Measurements from ENCODE around the gene RPS18. TPM values are rescaled to one million over a fixed set of nuclear protein-coding genes. Genes with fewer than 3 reads are reported as not detected.

Gene RPS18
- total and polyA plus RNA-seq, 2 of the 13 experiments (the other 11 are each of a cell fraction or from before 2014, with no cell fraction given): 3,896 to 5,806 TPM

GRCh38 chr6:33271468-33272274 is at the start of gene RPS18, which contains the start of gene VPS52 (continued):
- no peak for TF ChIP-seq GPBP1L1 (CRISPR knock-in tag; IDR thresholded peaks at IDR 0.05)
- TF ChIP-seq NFE2L2 (IDR thresholded peaks at IDR 0.05; ENCODE audit: low read length): no peak
- TF ChIP-seq FLYWCH1 (CRISPR knock-in tag; IDR thresholded peaks at IDR 0.05): no peak
- no peak for TF ChIP-seq TEAD2 (CRISPR knock-in tag; IDR thresholded peaks at IDR 0.05)
- peak; percentile 89 for TF ChIP-seq SMYD3 (CRISPR knock-in tag; IDR thresholded peaks at IDR 0.05)
- TF ChIP-seq ZGPAT (CRISPR knock-in tag; IDR thresholded peaks at IDR 0.05): peak; percentile 94
- TF ChIP-seq, protein P1, sequence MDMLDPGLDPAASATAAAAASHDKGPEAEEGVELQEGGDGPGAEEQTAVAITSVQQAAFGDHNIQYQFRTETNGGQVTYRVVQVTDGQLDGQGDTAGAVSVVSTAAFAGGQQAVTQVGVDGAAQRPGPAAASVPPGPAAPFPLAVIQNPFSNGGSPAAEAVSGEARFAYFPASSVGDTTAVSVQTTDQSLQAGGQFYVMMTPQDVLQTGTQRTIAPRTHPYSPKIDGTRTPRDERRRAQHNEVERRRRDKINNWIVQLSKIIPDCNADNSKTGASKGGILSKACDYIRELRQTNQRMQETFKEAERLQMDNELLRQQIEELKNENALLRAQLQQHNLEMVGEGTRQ (IDR thresholded peaks at IDR 0.05; ENCODE audit: low read depth, low read length): no peak
- TF ChIP-seq, protein P1 (CRISPR knock-in tag; IDR thresholded peaks at IDR 0.05; ENCODE audit: borderline replicate concordance): no peak
- no peak for TF ChIP-seq ZKSCAN5 (CRISPR knock-in tag; IDR thresholded peaks at IDR 0.05)
- TF ChIP-seq ZBTB20 (CRISPR knock-in tag; IDR thresholded peaks at IDR 0.05; ENCODE audit: borderline replicate concordance, low read depth): peak; percentile 74; the same call in 1 of the 2 replicates
- TF ChIP-seq, protein P2, sequence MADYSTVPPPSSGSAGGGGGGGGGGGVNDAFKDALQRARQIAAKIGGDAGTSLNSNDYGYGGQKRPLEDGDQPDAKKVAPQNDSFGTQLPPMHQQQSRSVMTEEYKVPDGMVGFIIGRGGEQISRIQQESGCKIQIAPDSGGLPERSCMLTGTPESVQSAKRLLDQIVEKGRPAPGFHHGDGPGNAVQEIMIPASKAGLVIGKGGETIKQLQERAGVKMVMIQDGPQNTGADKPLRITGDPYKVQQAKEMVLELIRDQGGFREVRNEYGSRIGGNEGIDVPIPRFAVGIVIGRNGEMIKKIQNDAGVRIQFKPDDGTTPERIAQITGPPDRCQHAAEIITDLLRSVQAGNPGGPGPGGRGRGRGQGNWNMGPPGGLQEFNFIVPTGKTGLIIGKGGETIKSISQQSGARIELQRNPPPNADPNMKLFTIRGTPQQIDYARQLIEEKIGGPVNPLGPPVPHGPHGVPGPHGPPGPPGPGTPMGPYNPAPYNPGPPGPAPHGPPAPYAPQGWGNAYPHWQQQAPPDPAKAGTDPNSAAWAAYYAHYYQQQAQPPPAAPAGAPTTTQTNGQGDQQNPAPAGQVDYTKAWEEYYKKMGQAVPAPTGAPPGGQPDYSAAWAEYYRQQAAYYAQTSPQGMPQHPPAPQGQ (CRISPR knock-in tag; IDR thresholded peaks at IDR 0.05; ENCODE audit: borderline replicate concordance): no peak
- no peak for TF ChIP-seq ATM (IDR thresholded peaks at IDR 0.05; ENCODE audit: borderline replicate concordance)
- TF ChIP-seq, protein P3, sequence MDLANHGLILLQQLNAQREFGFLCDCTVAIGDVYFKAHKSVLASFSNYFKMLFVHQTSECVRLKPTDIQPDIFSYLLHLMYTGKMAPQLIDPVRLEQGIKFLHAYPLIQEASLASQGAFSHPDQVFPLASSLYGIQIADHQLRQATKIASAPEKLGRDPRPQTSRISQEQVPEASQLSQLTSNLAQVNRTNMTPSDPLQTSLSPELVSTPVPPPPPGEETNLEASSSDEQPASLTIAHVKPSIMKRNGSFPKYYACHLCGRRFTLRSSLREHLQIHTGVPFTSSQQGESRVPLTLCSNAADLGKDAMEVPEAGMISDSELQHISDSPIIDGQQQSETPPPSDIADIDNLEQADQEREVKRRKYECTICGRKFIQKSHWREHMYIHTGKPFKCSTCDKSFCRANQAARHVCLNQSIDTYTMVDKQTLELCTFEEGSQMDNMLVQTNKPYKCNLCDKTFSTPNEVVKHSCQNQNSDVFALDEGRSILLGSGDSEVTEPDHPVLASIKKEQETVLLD (CRISPR knock-in tag; IDR thresholded peaks at IDR 0.05; ENCODE audit: low read depth): peak; percentile 52; the same call in 1 of the 2 replicates
- peak; percentile 85; the same call in 1 of the 2 replicates for TF ChIP-seq KDM5B (CRISPR knock-in tag; IDR thresholded peaks at IDR 0.05; ENCODE audit: borderline replicate concordance)
- TF ChIP-seq EHMT2 (IDR thresholded peaks at IDR 0.05; ENCODE audit: borderline replicate concordance, low read depth, low read length): peak; percentile 95; the same call in 1 of the 2 replicates
- TF ChIP-seq CBFB (CRISPR knock-in tag; IDR thresholded peaks at IDR 0.05): 0 out of 2 replicates have a peak, but pooled peaks have one; percentile 34
- no peak for TF ChIP-seq PAF1 (CRISPR knock-in tag; IDR thresholded peaks at IDR 0.05)
- peak; percentile 79 for TF ChIP-seq ZNF709 (CRISPR knock-in tag; IDR thresholded peaks at IDR 0.05)
- no peak for TF ChIP-seq PHB2 (IDR thresholded peaks at IDR 0.05; ENCODE audit: partially characterized antibody)
- peak; percentile 68 for TF ChIP-seq POGZ (CRISPR knock-in tag; IDR thresholded peaks at IDR 0.05)
- 0 out of 2 replicates have a peak, but pooled peaks have one; percentile 25 for TF ChIP-seq AKAP8 (CRISPR knock-in tag; IDR thresholded peaks at IDR 0.05)
- TF ChIP-seq TAF15 (IDR thresholded peaks at IDR 0.05; ENCODE audit: low read depth, low read length, poor library complexity, severe bottlenecking): no peak

Data from HepG2 (cell line).